ENCODE measurements around the gene PPP1R2. TPM values are rescaled to one million over a fixed set of nuclear protein-coding genes. Genes with fewer than 3 reads are reported as not detected.

PPP1R2 gene
- total RNA-seq, 4 donors from 2014 or later = 31.8 to 60.5 (median 46.1) TPM

DNA sequence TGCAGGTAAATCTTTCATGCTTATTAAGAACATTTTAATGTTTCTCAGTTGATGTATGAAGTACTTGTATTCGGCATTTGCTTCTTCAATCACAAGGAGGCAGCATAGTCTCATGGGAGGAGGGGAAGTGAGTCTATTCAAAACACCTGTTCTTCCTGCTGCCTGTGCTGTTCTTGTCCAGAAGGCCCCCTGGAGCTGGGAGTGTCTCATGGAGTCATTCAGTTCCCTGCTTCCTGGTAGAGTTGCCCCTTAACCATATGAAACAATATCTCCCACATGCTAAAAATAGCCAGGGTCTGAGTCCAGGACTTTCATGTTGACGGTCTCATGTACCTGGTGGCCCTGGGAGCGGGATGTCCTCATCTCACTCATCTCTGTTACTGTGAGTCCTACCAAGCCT lies 15.5 kb upstream of the PPP1R2 start:
- WGBS, 2 donors = 67 to 69% methylated on average over 3 of the region's 3 CpGs
- no peak for TF ChIP-seq POLR2A (IDR thresholded peaks at IDR 0.05)
- TF ChIP-seq, protein P1, sequence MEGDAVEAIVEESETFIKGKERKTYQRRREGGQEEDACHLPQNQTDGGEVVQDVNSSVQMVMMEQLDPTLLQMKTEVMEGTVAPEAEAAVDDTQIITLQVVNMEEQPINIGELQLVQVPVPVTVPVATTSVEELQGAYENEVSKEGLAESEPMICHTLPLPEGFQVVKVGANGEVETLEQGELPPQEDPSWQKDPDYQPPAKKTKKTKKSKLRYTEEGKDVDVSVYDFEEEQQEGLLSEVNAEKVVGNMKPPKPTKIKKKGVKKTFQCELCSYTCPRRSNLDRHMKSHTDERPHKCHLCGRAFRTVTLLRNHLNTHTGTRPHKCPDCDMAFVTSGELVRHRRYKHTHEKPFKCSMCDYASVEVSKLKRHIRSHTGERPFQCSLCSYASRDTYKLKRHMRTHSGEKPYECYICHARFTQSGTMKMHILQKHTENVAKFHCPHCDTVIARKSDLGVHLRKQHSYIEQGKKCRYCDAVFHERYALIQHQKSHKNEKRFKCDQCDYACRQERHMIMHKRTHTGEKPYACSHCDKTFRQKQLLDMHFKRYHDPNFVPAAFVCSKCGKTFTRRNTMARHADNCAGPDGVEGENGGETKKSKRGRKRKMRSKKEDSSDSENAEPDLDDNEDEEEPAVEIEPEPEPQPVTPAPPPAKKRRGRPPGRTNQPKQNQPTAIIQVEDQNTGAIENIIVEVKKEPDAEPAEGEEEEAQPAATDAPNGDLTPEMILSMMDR (IDR thresholded peaks at IDR 0.05) = peak in 2 of 6 experiments; percentile 25 to 47
- Histone ChIP-seq H3K9me3 (no peaks in the 10 kb centered on the region), H3K4me3 (no peak overlapping the region), H3K36me3 (no peaks in the 10 kb centered on the region), H3K27ac (no peak overlapping the region), H3K27me3 (no peaks in the 10 kb centered on the region), H3K4me1 (peaks cover 0 to 1% (median 0%) of the 10 kb centered on the region in 3 donors)
- intact Hi-C loops (cut with DNase I) = no loop called here
- no peak for DNase-seq

GRCh38 chr3:195557322-195557721 lies 14.2 kb upstream of the PPP1R2 start:
- Histone ChIP-seq H3K27ac (no peak overlapping the region), H3K4me3 (no peak overlapping the region), H3K36me3 (no peaks in the 10 kb centered on the region), H3K4me1 (peaks cover 0 to 4% (median 0%) of the 10 kb centered on the region in 3 donors), H3K27me3 (no peaks in the 10 kb centered on the region), H3K9me3 (no peaks in the 10 kb centered on the region)
- no peak for DNase-seq
- intact Hi-C loops (cut with DNase I) = no loop called here
- 75 to 82% methylated on average over 4 of the region's 4 CpGs for WGBS, 2 donors
- TF ChIP-seq POLR2A (IDR thresholded peaks at IDR 0.05) = no peak
- TF ChIP-seq, protein P1 (IDR thresholded peaks at IDR 0.05) = no peak

GRCh38 chr3:195556390-195556789 lies 13.3 kb upstream of the PPP1R2 start:
- Histone ChIP-seq H3K9me3 (no peaks in the 10 kb centered on the region), H3K27me3 (no peaks in the 10 kb centered on the region), H3K27ac (no peak overlapping the region), H3K4me3 (no peak overlapping the region), H3K4me1 (peaks cover 0 to 13% (median 5%) of the 10 kb centered on the region in 3 donors), H3K36me3 (no peaks in the 10 kb centered on the region)
- intact Hi-C loops (cut with DNase I) = no loop called here
- 50 to 52% methylated on average over 10 of the region's 10 CpGs for WGBS, 2 donors
- no peak for TF ChIP-seq POLR2A (IDR thresholded peaks at IDR 0.05)
- TF ChIP-seq, protein P1 (IDR thresholded peaks at IDR 0.05) = peak in 1 of 6 experiments; percentile 20
- no peak for DNase-seq

DNA sequence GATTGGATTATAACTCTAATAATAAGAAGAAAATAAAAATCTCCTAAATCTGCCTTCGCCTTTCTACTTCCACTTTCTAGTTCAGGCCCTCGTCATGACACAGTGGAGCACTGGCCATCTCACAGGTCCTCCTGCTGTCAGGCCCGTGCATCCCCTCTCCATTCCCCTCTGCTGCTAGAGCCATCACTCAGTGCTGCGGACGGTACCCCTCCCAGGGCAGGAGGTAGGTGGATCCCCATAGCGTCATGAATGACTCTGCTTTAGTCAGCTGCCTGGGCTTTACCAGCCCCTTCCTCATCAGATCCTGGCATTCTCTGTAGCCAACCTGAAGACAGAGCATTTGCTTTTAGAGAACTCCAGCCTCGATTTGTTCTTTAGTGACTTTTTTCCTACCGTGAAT lies 12.0 kb upstream of the PPP1R2 start:
- peaks cover 5 to 25% (median 18%) of the 10 kb centered on the region in 3 donors for H3K4me1 ChIP-seq
- no peak overlapping the region for H3K27ac ChIP-seq
- H3K9me3 ChIP-seq = no peaks in the 10 kb centered on the region
- intact Hi-C loops (cut with DNase I) = no loop called here
- 74 to 76% methylated on average over 8 of the region's 8 CpGs for WGBS, 2 donors
- no peaks in the 10 kb centered on the region for H3K27me3 ChIP-seq
- no peak for TF ChIP-seq POLR2A (IDR thresholded peaks at IDR 0.05)
- TF ChIP-seq, protein P1 (IDR thresholded peaks at IDR 0.05) = no peak
- H3K4me3 ChIP-seq = no peak overlapping the region
- no peak for DNase-seq
- no peaks in the 10 kb centered on the region for H3K36me3 ChIP-seq

GRCh38 chr3:195554458-195554857 lies 11.3 kb upstream of the PPP1R2 start:
- H3K36me3 ChIP-seq = no peaks in the 10 kb centered on the region
- 92 to 95% methylated on average over 4 to 15 of the region's 15 CpGs for WGBS, 2 donors
- peaks cover 5 to 32% (median 18%) of the 10 kb centered on the region in 3 donors for H3K4me1 ChIP-seq
- no peak overlapping the region for H3K27ac ChIP-seq
- no peaks in the 10 kb centered on the region for H3K27me3 ChIP-seq
- intact Hi-C loops (cut with DNase I) = no loop called here
- DNase-seq = no peak
- no peaks in the 10 kb centered on the region for H3K9me3 ChIP-seq
- TF ChIP-seq, protein P1 (IDR thresholded peaks at IDR 0.05) = no peak
- no peak for TF ChIP-seq POLR2A (IDR thresholded peaks at IDR 0.05)
- no peak overlapping the region for H3K4me3 ChIP-seq

Data from esophagus squamous epithelium (tissue), 5 donors.